ENCODE results near the gene TLR10. TPM values are rescaled to one million over a fixed set of nuclear protein-coding genes. Genes with fewer than 3 reads are reported as not detected.
"Not testable (repeated sequence)": the region's sequence is repeated elsewhere in the genome, so short reads cannot be mapped to it uniquely, and the experiment has no call there.

TLR10 gene
- total and polyA plus RNA-seq, 8 donors, result 0.15 to 3.0 (median 0.70) TPM

DNA sequence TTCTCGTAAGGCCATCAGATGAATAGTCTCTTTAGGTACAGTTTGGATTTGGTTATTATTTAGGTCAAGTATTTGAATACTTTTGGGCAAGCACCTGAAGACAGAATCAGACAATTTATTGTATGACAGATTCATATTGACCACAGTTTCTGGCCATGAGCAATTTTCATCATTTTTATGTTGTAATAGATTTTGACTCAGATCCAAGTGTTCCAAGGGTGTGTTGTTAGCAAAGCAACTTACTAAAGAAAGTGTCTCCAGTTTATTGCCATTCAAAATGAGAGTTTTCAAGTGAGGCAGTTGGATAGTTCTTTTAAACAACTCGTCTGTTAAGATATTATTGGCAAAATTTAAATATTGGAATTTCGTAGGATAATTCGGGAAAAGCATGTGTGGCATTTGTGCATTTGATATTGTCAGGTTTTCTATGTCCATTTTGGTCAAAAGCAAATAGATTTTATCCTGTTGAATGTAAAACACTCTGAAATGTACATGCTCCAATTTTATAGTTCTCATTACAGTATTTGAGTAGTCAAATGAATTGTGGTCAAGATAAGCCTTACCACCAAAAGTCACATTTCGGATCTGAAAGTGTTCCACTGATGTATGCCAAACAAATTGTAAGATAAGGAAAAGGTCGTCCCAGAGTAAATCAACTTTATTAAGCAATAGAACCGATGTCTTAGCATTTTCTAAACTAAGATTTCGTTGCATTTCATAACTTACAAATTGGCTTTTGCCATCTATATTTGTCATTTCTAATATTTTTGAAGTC lies 8.4 kb downstream of the TLR10 start:
- H3K4me3 ChIP-seq, result no peak overlapping the region
- no peak for TF ChIP-seq CTCF (IDR thresholded peaks at IDR 0.05)
- no peak overlapping the region for H3K27ac ChIP-seq
- no peaks in the 10 kb centered on the region for H3K27me3 ChIP-seq
- intact Hi-C loops (cut with DNase I), result no loop called here
- no peaks in the 10 kb centered on the region for H3K9me3 ChIP-seq
- no peak for ATAC-seq
- H3K36me3 ChIP-seq, result no peaks in the 10 kb centered on the region
- no peak for DNase-seq
- H3K4me1 ChIP-seq, result peaks cover 0 to 4% of the 10 kb centered on the region in 2 donors

GRCh38 chr4:38770281-38770680 lies 12.5 kb downstream of the TLR10 start:
- intact Hi-C loops (cut with DNase I); DNase-seq; H3K9me3 ChIP-seq; H3K27me3 ChIP-seq; H3K27ac ChIP-seq; H3K4me3 ChIP-seq; H3K36me3 ChIP-seq; ATAC-seq: not testable (repeated sequence)
- H3K4me1 ChIP-seq, result peaks cover 0 to 10% of the 10 kb centered on the region in 2 donors

GRCh38 chr4:38769857-38770256 lies 12.9 kb downstream of the TLR10 start:
- ATAC-seq (no peak), DNase-seq (no peak)
- TF ChIP-seq CTCF (IDR thresholded peaks at IDR 0.05), result no peak
- no peak overlapping the region for H3K4me3 ChIP-seq
- peaks cover 0 to 10% of the 10 kb centered on the region in 2 donors for H3K4me1 ChIP-seq
- H3K27ac ChIP-seq, result no peak overlapping the region
- no peaks in the 10 kb centered on the region for H3K9me3 ChIP-seq
- intact Hi-C loops (cut with DNase I), result loop anchor here in 1 of 2 donors (10.0 kb wide), 1 partner anchor 95 kb away; the partner anchor contains the start of gene FAM114A1
- H3K36me3 ChIP-seq, result no peaks in the 10 kb centered on the region
- no peaks in the 10 kb centered on the region for H3K27me3 ChIP-seq

DNA sequence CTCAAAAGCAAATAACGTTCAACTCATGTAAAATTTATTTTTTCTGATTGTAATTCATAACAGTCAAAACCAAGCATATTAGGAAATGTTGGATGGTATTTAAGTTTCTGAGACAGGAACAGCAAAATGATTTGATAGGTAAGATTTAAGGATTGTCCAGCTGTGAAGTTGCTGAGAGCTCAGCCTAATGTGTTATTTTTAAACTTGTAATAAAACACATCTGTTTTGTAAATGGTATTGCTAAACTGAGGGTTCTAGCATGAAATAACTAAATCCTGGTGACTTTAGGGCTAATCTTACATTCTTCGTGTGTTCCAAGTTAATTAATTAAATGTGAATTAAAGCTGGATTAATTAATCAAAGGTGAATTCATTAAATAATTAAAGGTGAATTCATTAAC lies 13.3 kb downstream of the TLR10 start:
- ATAC-seq, result no peak
- no peak overlapping the region for H3K4me3 ChIP-seq
- intact Hi-C loops (cut with DNase I), result loop anchor here in 1 of 2 donors (10.0 kb wide), 1 partner anchor 95 kb away; the partner anchor contains the start of gene FAM114A1

GRCh38 chr4:38768968-38769394 lies 13.8 kb downstream of the TLR10 start:
- H3K4me1 ChIP-seq, result peaks cover 0 to 10% of the 10 kb centered on the region in 2 donors
- H3K4me3 ChIP-seq, result no peak overlapping the region
- DNase-seq, result no peak
- no peaks in the 10 kb centered on the region for H3K9me3 ChIP-seq
- no peaks in the 10 kb centered on the region for H3K36me3 ChIP-seq
- peak overlapping the region in 1 of 2 donors; percentile 63 for H3K27ac ChIP-seq
- intact Hi-C loops (cut with DNase I), result loop anchor here in 1 of 2 donors (10.0 kb wide), 1 partner anchor 96 kb away; the partner anchor contains the start of gene FAM114A1
- ATAC-seq, result no peak
- TF ChIP-seq CTCF (IDR thresholded peaks at IDR 0.05), result no peak
- no peaks in the 10 kb centered on the region for H3K27me3 ChIP-seq

More for the DNA sequence above, 13.3 kb downstream of the TLR10 start:
- DNase-seq, result no peak
- H3K27me3 ChIP-seq, result no peaks in the 10 kb centered on the region
- no peaks in the 10 kb centered on the region for H3K9me3 ChIP-seq
- no peak for TF ChIP-seq CTCF (IDR thresholded peaks at IDR 0.05)
- H3K36me3 ChIP-seq, result no peaks in the 10 kb centered on the region
- peaks cover 0 to 10% of the 10 kb centered on the region in 2 donors for H3K4me1 ChIP-seq
- peak overlapping the region in 1 of 2 donors; percentile 63 for H3K27ac ChIP-seq

- H3K4me3 ChIP-seq, result not testable (repeated sequence)
Measured at GRCh38 chr4:38766940-38767339, 15.8 kb downstream of the TLR10 start.

More at GRCh38 chr4:38766940-38767339, 15.8 kb downstream of the TLR10 start:
- not testable (repeated sequence) for H3K36me3 ChIP-seq, H3K27me3 ChIP-seq, H3K27ac ChIP-seq, ATAC-seq, H3K9me3 ChIP-seq, DNase-seq
- intact Hi-C loops (cut with DNase I), result loop anchor here in 1 of 2 donors (10.0 kb wide), 1 partner anchor 98 kb away; the partner anchor contains the start of gene FAM114A1
- H3K4me1 ChIP-seq, result peaks cover 0 to 14% of the 10 kb centered on the region in 2 donors
